HG02852 (cell line): Measurements from ENCODE around the gene NDUFA9.

Experiments
- ATAC-seq: cut with Tn5 transposase; IDR thresholded peaks from one replicate; pipeline ENCODE4 v1.9.1; 2021; ENCODE audit warnings: mild to moderate bottlenecking, moderate library complexity; ENCODE audit not compliant: unreplicated experiment

Gene NDUFA9

DNA sequence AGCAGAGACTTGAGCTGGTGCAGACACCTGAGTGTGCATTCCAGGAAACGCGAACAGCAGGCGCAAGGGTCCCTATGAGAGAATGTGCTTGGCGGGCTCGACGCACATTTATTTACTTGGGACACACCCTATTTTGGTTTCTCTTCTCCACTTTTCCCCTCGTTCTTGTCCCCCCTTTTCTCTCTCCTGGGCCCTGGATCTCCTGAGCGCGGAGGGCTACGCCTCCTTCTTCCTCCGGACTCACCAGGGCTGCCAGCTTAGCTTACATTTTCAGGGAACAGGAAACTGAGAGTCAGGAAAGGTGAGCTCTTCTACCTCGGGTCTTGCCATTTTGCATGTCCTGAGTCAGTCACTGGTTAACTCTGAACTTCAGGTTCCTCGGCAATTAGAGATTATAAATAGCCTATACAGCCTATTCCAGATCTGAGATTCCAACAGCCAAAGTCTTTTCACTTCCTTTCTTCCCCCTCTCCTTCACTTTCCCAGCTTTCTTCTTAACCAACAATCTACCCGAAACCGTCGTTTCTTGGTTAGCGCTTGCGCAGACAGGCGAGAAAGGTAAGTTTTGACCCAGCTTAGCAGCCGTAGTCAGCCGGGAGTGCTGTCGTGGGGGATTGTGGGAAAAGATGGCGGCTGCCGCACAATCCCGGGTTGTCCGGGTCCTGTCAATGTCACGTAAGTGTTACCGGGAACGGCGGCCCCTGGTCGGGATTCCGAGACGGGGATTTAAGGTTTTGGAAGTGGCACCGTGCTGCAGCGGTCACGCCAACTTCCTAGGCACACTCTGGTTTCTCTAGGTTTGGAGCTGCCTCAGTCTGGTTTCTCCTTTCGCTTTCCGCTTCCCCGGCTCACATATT is at the start of gene NDUFA9, which contains the start of gene AKAP3:
NDUFA9 (plus strand) TSS at position 614 of the 857 bp plus-strand sequence; CDS start at position 627, 13 bp downstream.
AKAP3 (minus strand) TSS at position 551 of the 857 bp plus-strand sequence. CDS start 10,855 bp downstream, outside the sequence.
- peak; percentile 82 for ATAC-seq

DNA sequence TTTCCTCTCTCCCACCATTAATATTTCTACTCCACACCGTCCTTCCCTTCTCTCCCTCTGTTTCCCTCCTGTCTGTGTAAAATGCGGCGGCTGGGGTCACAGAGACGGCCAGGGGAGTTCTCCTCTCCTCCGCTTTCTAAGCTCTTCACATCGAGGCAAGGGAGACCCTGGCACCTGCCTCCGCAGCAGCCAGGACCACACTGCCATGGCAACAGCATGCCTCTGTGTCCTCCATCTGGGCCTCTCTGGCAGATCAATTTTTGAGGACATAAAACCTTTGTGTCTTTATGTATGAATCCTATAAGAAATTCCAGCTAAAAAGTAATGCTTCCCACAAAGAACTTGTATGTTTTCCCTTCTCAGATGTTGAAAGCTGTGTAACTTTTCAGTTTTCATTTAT is 45.5 kb upstream of the NDUFA9 start:
- no peak for ATAC-seq

DNA sequence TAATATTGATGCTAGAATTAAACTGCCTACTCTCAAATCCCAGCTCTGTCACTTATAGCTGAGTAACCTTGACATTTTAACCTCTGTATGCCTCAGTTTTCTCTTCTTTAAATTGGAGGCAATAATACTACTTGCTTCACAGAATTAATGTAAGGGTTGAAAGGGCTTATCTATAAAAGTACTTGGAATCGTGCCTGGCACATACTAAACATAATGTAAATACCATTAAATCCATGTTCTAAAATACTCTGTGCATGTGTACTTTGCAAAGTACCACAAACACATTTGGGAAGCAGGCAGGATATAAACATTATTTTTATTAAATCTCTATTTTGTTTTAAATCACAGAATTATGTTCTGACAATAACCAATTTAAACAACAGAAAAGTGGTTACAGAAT is 45.0 kb upstream of the NDUFA9 start:
- ATAC-seq, result no peak

DNA sequence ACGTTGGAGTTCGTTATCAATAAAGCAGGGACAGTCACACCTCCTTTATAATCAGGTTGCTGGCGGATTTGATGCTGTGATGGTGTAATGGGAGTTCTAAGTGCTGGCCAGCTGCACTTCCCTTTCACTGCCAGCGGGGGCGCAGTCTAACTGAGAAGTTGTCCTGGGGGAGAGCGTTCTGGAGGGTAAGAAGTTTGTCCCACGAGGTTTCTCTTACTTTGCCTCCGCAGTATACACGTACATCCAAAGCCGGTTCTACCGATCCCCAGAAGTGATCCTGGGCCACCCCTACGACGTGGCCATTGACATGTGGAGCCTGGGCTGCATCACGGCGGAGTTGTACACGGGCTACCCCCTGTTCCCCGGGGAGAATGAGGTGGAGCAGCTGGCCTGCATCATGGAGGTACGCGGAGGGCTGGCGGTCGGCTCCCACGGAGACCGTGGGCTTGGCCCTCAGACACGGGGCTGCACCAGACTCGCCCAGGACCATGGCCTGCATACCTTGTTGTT is 44.2 kb upstream of the NDUFA9 start:
- ATAC-seq, result peak; percentile 97

DNA sequence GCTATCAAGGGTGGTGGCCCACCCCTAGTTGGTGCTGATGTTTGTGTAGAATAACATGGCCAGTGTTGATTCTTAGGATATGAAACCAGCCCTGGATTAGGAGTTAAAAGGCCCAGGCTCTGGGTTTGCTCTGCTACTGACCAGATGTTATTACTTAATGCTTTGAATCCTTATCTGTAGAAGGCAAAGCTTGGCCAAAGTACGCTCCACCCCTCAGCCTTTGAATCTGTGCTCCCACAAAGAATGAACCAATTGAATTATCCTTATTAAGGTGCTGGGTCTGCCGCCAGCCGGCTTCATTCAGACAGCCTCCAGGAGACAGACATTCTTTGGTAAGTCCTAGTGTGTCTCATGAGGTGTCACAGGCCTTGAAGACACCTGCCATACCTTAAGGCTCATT is 41.9 kb upstream of the NDUFA9 start:
- ATAC-seq, result no peak

DNA sequence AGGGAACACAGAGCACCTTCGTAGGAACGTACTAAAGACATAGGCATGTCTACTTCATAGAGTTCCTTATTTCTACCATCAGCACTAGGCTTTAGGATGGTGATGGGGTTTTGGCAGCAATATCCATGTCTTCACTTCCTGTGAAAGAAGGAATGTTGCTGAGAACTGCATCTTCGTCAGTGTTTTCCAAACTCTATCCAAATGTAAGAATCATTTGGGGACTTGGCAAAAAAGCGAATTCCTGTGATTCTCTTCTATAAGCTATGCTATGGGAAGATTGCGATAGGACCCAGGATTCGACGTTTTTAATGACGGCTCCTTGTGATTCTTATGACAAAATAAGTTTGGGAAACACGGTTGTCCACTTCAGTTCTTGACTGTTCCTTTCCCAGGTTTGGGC is 39.8 kb upstream of the NDUFA9 start:
- no peak for ATAC-seq

DNA sequence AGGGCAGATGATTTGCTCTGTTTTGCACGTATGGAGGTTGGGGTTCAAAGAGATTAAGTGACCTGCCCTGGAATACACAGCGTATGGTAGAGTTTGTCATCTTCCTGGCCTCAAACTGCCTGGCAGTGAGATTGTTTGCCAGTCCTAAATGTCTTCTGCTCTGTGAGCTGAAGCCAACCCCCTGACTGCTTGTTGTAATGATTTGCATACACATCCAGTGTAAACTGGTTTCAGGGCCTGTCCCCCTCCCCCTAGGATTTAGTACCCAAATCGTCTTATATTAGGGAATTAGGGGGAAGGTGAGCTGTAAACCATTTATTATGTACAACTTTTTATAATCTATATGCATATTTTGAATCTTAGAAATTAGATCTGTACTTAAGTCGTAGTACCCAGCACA is 38.4 kb upstream of the NDUFA9 start:
- ATAC-seq, result no peak

DNA sequence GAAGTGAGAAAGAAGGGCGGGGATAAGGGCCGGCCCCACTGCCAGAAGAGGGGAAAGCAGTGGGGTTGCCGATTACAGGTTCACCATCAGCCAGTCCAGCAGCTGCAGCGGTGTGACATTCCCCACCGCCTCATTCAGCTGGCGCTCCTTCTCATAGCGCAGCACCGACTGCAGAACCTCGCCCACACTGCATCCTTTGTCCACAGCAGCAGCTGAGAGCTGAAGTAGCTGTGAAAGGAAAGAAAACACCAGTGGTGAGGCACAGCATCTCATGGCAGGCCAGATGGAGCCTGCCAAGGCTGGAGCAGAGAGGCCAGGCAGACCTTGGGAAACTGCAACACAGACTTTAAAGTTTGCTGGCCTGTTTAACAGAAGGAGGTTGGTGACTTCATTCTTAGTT is 33.2 kb upstream of the NDUFA9 start:
- ATAC-seq, result no peak

DNA sequence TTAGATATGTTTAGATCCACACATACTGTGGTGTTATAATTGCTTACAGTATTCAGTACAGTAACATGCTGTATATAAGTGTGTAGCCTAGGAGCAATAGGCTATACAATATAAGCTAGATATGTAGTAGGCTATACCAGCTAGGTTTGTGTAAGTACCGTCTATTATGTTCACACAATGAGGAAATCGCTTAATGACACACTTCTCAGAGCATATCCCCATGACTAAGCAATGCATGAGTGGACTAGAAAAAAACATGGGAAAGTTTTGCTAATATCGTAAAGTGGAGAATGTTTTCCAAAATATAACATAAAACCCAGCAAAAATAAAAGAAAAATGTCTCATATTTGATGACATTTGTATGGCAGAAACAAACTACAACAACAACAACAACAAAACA is 27.4 kb upstream of the NDUFA9 start:
- no peak for ATAC-seq

DNA sequence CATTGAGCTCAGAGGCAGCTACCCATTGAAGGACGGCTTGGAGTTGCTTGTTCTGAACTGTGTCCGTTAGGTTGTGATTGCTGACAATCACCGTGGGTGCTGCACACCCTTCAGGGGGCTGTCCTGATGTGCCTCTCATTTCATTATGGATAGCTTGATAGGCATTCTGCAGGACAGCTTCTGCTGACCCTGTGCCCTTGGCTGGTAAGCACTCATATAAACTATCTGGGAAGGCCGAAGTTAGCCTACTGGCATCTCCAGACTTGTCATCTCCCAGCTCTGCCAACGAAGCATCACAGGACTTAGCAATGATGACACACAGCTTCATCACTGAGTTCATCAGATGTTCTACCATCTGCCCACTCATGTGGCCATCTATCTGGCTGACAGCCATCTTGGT is 22.4 kb upstream of the NDUFA9 start:
- no peak for ATAC-seq

DNA sequence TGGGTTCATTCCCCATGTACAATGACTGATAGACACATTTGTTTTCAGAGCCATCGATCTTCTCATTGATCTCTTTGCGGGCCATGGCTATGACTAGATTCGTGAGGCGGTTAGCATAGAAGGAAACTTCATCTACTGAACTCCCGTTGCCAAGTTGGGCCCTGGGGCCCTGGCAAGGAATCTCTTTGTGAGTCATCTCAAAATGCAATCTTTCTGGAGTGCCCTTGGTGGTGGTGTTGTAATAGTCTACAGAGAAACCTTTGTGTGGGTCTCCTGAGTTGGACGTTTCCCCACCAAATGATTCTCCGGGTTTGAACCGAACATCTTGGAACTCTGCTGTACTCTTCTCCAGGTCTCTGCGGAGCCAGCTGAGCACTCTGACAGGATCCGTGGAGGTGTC is 20.5 kb upstream of the NDUFA9 start:
- no peak for ATAC-seq

DNA sequence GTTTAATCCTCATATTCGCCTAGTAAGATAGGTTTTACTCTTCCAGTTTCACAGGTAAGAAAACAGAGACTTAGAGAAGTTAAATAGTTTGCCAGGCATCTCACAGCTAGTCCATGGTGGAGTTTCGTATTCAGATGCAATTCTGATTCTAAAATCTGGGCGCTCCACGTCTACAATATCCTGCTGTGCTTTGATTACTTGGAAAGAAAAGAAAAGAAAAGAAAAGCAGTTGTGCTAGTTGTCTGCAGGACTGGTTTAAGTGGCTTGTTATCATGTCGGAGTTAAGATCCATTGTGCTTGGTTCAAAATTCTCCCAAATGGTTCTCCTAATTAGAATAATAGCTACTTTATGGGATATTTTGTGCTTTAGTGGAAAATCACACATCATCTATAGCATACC is 18.7 kb upstream of the NDUFA9 start:
- ATAC-seq, result no peak

DNA sequence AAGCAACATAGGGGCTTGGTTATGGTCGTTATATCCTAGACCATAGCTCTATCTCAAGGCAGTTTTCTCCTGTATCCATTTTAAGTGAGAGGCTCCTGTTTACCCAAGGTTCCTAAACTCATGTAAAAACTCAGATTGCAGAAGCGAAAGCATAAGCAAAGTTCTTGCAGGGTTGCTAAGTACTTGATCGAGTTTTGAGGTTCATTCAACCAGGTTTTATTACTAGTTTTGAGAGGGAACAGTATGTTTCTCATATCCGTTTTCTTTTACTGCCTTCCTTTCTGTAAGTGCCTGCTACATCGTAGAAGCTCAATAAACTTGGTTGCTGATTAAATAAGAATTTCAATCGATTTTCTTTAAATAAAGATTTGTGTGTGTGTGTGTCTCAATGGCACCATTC is 5.2 kb upstream of the NDUFA9 start:
- no peak for ATAC-seq

DNA sequence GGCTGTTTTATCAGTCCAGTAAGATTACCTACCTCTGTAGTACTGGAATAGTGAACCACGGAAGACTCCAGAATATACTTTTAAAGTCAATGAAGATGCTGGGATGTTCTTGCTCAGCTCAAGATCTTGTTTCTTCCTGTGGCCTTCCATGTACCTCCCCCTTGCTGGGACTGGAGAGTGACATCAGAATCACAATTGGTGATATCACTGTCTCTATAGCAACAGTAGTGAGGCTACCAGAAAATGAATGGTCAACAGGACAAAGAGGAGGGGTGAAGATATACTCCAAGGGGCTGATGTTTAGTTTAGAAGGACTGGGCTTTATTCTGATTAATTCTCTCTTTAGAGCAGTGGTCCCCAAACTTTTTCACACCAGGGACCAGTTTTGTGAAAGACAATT is 3.9 kb upstream of the NDUFA9 start:
- ATAC-seq, result no peak

DNA sequence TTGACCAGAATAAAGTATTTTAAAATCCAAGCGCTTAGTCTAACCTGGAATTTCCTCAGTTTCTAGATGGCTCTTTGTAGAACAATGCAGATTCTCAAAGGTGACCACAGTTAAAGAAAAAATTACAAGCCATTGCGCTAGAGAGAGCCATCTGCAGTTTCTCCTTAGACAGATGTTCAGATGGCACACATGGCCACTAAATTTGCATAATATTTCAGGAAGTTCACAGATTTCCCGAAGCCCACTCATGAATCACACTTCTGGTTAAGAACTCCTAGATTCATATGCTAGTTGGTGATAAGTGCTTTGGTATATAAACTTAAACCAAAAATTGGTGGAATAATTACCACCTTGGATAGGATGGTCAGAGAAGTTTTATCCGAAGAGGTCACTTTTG is 812 bp upstream of the NDUFA9 start:
- ATAC-seq, result peak; percentile 23

DNA sequence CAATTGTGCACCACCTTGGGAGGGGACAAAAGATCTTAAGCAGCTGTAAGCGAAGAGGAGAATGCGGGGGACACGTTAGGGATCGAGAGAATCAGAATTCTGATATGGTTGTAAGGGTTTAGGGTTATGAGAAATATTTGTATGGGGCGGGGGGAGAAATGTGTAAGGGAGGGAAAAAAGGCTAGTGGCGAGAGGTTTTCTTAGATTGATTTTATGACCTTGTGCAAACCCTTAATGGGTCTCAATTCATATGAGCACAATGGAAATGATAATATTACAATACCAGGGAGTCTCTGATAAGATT is 396 bp downstream of the NDUFA9 start:
- no peak for ATAC-seq

DNA sequence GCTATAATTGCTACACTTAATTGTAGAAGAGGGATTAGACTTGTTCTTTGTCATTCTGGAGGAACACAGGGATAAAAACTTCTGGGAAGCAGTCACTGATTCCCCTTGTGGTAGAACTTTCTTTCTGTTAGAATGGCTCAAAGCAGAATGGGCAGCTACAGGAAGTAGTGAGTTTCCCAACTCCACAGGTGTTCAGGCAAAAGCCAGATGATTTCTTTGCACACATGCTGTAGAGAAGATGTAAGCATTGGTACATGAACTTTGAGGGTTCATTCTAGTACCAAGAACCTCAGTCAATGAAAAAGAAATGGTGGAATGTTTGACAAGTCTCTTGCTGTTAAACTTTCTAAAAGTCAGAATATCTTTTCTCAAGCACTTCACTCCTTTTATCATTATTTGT is 4.3 kb downstream of the NDUFA9 start:
- ATAC-seq, result no peak

DNA sequence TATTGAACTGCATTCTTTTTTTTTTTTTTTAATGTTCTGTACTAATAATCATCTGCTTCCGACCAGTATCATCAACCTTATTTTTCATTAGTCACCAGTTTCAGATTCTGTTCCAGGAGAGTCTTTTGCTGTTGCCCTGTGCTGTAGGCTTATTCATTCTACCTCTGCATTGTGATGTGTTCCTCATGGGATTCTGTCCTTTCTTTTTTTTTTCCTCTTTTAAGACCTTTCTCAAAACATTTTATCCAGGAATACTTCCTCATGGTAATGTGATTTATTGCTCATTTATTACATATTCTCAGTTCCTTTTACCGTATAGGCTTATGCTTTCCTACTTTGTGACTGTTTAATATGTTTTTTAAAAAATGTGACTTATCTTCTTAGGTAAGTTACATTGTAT is 4.8 kb downstream of the NDUFA9 start:
- no peak for ATAC-seq

DNA sequence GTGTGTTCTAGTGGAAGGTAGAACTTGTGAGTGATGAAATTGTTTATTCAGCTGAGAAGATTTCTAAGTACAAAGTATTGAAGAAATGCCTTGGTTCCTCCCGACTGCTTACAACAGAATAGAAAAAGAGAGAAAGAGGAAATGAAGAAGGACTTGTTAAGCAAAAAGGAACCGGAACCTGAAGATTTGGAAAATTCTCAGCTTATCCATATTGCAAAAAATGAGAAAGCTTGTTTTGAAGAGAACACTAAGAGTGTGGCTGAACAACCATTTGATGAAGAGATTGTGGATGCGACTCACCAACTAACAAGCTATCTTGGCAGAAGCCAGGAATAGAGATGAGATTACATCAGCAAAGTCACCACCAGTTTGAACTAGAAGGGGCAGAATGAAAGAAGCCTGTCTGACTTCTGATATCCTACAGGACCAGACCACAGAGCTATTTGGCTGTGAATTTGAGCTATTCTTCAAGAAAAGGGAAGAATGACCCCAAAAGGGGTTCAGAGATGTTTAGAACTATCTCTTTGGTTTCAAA is 15.1 kb downstream of the NDUFA9 start:
- no peak for ATAC-seq

DNA sequence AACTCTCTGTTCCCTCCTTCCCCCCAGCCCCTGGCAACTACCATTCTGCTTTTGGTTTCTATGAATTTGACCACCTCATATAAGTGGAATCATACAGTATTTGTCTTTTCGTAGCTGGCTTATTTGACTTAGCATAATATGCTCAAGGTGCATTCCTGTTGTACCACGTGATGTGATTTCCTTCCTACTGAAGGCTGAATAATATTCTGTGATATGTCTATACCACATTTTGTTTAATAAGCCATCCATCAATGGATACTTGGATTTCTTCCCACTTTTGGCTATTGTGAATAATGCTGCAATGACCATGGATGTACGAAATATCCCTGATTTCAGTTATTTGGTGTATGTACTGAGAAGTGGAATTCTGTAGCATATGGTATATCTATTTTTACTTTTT is 16.3 kb downstream of the NDUFA9 start:
- no peak for ATAC-seq

DNA sequence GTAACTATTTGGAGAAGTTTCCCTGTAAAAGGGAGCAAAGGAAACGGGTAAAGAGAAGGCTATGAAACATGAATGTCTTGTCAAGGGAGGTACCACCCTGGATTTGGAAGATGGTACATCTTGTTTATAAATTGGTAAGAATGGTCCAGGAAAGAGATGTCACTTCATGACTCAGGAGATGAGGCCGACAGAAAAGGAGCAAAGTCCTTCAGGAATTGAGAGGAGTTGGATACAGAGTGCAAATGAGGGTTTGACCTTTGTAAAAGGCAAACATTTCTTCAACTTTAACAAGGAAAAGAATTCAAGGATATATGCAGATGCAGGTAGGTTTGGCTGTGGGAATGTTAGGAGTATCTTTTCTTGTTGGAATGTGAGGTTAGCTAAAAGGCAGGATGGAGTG is 30.8 kb downstream of the NDUFA9 start:
- no peak for ATAC-seq

DNA sequence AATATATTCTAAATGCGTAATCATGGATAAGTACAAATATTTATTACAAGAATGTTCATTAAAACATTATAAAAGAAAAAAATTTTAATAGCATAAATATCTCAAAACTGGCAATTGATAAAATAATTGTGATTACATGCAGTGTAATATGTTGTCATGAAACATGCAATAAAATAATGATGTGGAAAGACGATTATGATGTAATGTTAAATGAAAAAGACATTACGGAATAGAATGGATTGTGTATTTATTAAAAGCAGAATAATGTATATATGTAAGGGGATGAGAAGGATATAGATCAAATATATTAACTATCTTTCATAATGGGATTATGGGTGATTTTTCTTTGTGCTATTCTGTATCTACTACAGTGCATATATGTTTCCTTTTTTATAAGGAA is 32.8 kb downstream of the NDUFA9 start:
- ATAC-seq, result no peak

DNA sequence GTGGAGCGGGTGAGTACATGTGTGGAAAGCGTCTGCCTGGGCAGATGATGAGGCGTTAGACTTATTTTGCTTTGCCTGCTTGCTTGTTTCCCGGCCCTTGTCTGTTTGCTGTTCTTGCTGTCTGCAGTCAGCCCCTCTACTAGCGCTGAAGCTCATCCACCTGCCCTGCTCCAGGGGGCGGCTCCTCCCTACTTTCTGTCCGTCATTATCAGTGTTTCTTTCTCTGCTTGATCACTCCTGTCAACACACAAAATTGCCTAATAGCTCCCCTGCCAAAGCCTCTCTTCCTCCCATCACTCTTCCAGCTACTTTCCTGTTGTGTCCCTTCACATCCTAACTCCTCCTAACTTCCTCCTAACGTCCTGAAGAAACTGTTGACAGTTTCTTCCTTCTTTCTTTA is 36.4 kb downstream of the NDUFA9 start:
- no peak for ATAC-seq
